Transverse colon (tissue), 4 donors: ENCODE data around the gene TYROBP. TPM values are rescaled to one million over a fixed set of nuclear protein-coding genes. Genes with fewer than 3 reads are reported as not detected.
A peak's percentile ranks its signal among the peaks of the same experiment; 100 is the strongest.

Experiments
- DNase-seq: peaks from one replicate; pipeline ENCODE4 v3.0.0-alpha.2; 2019
- H3K27ac ChIP-seq, 4 donors: fragments of 200-600 bp; sonication (generic); 2 replicates each; pipeline ENCODE4 v1.5.1; 2016 to 2018; ENCODE audit warnings: inconsistent platforms in 4 of 4
- H3K27me3 ChIP-seq: fragments of 200-600 bp; sonication (generic); 2 replicates; pipeline ENCODE4 v1.5.1; 2017; ENCODE audit warnings: inconsistent platforms
- H3K36me3 ChIP-seq, 4 donors: fragments of 200-600 bp; sonication (generic); 2 replicates each; pipeline ENCODE4 v1.5.1; 2017 to 2019; ENCODE audit warnings: inconsistent platforms in 4 of 4
- H3K4me1 ChIP-seq, 4 donors: fragments of 200-600 bp; sonication (generic); 2 replicates each; pipeline ENCODE4 v1.5.1; 2017 to 2020; ENCODE audit warnings: inconsistent platforms in 4 of 4
- H3K4me3 ChIP-seq, 4 donors: fragments of 200-600 bp; sonication (generic); 1 replicate in 1 of 4; 2 replicates in 3 of 4; pipeline versions ENCODE4 v1.5.1 to v1.6.1; 2017 to 2019; ENCODE audit warnings: inconsistent platforms in 4 of 4
- H3K9me3 ChIP-seq, 2 donors: fragments of 200-600 bp; sonication (generic); 2 replicates each; pipeline ENCODE4 v1.5.1; 2017 to 2019; ENCODE audit warnings: inconsistent platforms in 2 of 2
- EP300 ChIP-seq: sonication (generic); formaldehyde crosslinking; IDR thresholded peaks from one replicate; pipeline ENCODE4 v1.6.1; 2017; ENCODE audit warnings: antibody characterized with exemption, low read depth
- POLR2A ChIP-seq: fragments of 450-650 bp; IDR thresholded peaks from one replicate; pipeline ENCODE4 v1.6.1; 2016; ENCODE audit warnings: antibody characterized with exemption, mild to moderate bottlenecking, moderate library complexity
- POLR2AphosphoS5 ChIP-seq, 3 donors: sonication (generic); formaldehyde crosslinking; IDR thresholded peaks; one replicate each; pipeline ENCODE4 v1.6.1; 2016; ENCODE audit warnings: antibody characterized with exemption in 3 of 3
- WGBS, 2 donors: methylation state at CpG; one replicate each; pipeline ENCODE4 v1.1.5; 2018; ENCODE audit warnings: low coverage in 1 of 2; 5-methylcytosine and 5-hydroxymethylcytosine counted together
- in situ Hi-C, 4 donors: fragments of 200-750 bp; cut with MboI; loops; one replicate each; pipeline versions ENCODE4 v1.15.0 to v1.15.1; 2017; ENCODE audit warnings: low sequenced_read_pairs in 3 of 4, low pct_ligation_motif_present in 1 of 4, low pct_unique_long_range_greater_than_20kb in 1 of 4
- intact Hi-C: fragments of 100-400 bp; cut with DNase I; formaldehyde crosslinking; loops from one replicate; pipeline ENCODE4 v1.15.1; 2023; ENCODE audit warnings: low total_unique reads
- small RNA-seq, 4 donors: library from RNA; depleted of rRNA; stranded (forward); fragments of <200 nt; gene quantifications; one replicate each; pipeline ENCODE3, GENCODE V24; 2016
- total RNA-seq, 4 donors: library from RNA; depleted of rRNA; stranded (reverse); fragments of >200 nt; gene quantifications; one replicate each; pipeline ENCODE4 v1.1.0, GENCODE V29; 2016
- TF ChIP-seq, protein P1 (sequence below), 5 experiments: fragments of 200-600 bp in 3 of 5; fragments of 450-650 bp in 2 of 5; sonication (generic) in 3 of 5; IDR thresholded peaks; 1 replicate in 2 of 5; 2 replicates in 3 of 5; pipeline ENCODE4 v1.5.1; 2016 to 2017; ENCODE audit warnings: antibody characterized with exemption in 5 of 5, inconsistent platforms in 3 of 5, mild to moderate bottlenecking in 2 of 5, moderate library complexity in 1 of 5

Gene TYROBP
- total RNA-seq, 4 donors from 2014 or later: 25.6 to 81.5 (median 52.2) TPM

DNA sequence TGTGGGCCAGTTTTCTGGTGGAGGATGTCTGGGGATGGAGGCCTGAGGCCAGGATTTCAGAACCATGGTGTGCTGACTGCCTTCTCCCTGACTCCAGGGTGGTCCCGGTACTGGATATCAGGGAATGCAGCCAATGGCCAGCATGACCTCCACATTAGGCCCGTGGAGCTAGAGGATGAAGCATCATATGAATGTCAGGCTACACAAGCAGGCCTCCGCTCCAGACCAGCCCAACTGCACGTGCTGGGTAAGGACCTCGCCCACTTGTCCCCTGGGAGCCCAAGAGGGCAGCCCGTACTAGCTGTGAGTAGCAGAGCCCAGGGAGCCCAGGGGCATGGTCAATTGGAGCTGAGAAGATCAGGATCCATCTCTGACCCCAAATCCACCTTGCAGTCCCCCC, 49.8 kb downstream of the TYROBP start:
- no peak for DNase-seq
- H3K36me3 ChIP-seq: no peaks in the 10 kb centered on the region
- 68 to 80% methylated on average over 2 to 6 of the region's 6 CpGs for WGBS, 2 donors
- TF ChIP-seq EP300: no peak
- TF ChIP-seq, protein P1, sequence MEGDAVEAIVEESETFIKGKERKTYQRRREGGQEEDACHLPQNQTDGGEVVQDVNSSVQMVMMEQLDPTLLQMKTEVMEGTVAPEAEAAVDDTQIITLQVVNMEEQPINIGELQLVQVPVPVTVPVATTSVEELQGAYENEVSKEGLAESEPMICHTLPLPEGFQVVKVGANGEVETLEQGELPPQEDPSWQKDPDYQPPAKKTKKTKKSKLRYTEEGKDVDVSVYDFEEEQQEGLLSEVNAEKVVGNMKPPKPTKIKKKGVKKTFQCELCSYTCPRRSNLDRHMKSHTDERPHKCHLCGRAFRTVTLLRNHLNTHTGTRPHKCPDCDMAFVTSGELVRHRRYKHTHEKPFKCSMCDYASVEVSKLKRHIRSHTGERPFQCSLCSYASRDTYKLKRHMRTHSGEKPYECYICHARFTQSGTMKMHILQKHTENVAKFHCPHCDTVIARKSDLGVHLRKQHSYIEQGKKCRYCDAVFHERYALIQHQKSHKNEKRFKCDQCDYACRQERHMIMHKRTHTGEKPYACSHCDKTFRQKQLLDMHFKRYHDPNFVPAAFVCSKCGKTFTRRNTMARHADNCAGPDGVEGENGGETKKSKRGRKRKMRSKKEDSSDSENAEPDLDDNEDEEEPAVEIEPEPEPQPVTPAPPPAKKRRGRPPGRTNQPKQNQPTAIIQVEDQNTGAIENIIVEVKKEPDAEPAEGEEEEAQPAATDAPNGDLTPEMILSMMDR (IDR thresholded peaks at IDR 0.05): no peak
- no peak for TF ChIP-seq POLR2AphosphoS5 (IDR thresholded peaks at IDR 0.05)
- TF ChIP-seq POLR2A: no peak
- H3K9me3 ChIP-seq: no peaks in the 10 kb centered on the region
- in situ Hi-C loops (no loop called here), intact Hi-C loops (no loop called here)
- no peak overlapping the region for H3K4me3 ChIP-seq
- no peak overlapping the region for H3K27ac ChIP-seq
- peaks cover 0 to 20% (median 10%) of the 10 kb centered on the region in 4 donors for H3K4me1 ChIP-seq
- H3K27me3 ChIP-seq: peaks cover 97% of the 10 kb centered on the region

GRCh38 chr19:35856546-35857149, 51.4 kb downstream of the TYROBP start, which contains the start of gene KIRREL2:
Gene KIRREL2 (plus strand): TSS chr19:35856911. CDS start chr19:35857120, 209 bp downstream.
- in situ Hi-C loops: no loop called here
- Histone ChIP-seq H3K4me1 (peaks cover 0 to 20% (median 10%) of the 10 kb centered on the region in 4 donors), H3K27me3 (peaks cover 91% of the 10 kb centered on the region), H3K36me3 (no peaks in the 10 kb centered on the region), H3K27ac (no peak within 1 kb of the TSS), H3K4me3 (peak within 1 kb of the TSS; percentile 5 to 63 (median 29)), H3K9me3 (no peaks in the 10 kb centered on the region)
- no peak for DNase-seq
- TF ChIP-seq POLR2AphosphoS5 (IDR thresholded peaks at IDR 0.05): no peak
- TF ChIP-seq POLR2A: no peak
- WGBS, 2 donors: 1% methylated on average over 42 of the region's 42 CpGs; no CpG with 5 or more reads in 1 of the 2 donors
- intact Hi-C loops: no loop called here

Small RNAs within 50 kb of the gene (small RNA-seq; reads per million reads assigned to genes)
- gene AF038458.1 (0 reads per million in 4 donors), gene RN7SL402P (0 reads per million in 4 donors)

Other genes with a start within 250 kb of the TYROBP start
- not detected for gene UPK1A, start 241.8 kb downstream of the TYROBP start, total RNA-seq
- not detected for gene ZBTB32, start 203.7 kb downstream of the TYROBP start, total RNA-seq
- 10 to 100 TPM; 31.8 to 63.9 (median 50.7) TPM for gene KMT2B, start 190.3 kb downstream of the TYROBP start, total RNA-seq
- 1 to 10 TPM in 3 of 4 donors, under 1 TPM in 1; 0.40 to 7.3 (median 6.0) TPM for gene IGFLR1, start 165.8 kb downstream of the TYROBP start, total RNA-seq
- gene U2AF1L4, start 162.9 kb downstream of the TYROBP start, total RNA-seq: 100 to 1,000 TPM in 1 of 4 donors, 10 to 100 TPM in 3; 34.8 to 122 (median 44.9) TPM
- gene PSENEN, start 162.6 kb downstream of the TYROBP start, total RNA-seq: 10 to 100 TPM in 3 of 4 donors, 1 to 10 TPM in 1; 6.6 to 80.0 (median 56.8) TPM
- 10 to 100 TPM; 10.5 to 41.1 (median 15.8) TPM for gene LIN37, start 159.7 kb downstream of the TYROBP start, total RNA-seq
- gene HSPB6, start 151.3 kb downstream of the TYROBP start, total RNA-seq: 100 to 1,000 TPM in 1 of 4 donors, 10 to 100 TPM in 3; 22.3 to 185 (median 43.9) TPM
- 10 to 100 TPM in 2 of 4 donors, 1 to 10 TPM in 2; 9.2 to 42.8 (median 24.6) TPM for gene PROSER3, start 150.1 kb downstream of the TYROBP start, total RNA-seq
- gene ARHGAP33, start 132.7 kb downstream of the TYROBP start, total RNA-seq: 10 to 100 TPM in 2 of 4 donors, 1 to 10 TPM in 2; 6.7 to 70.3 (median 17.2) TPM
- gene PRODH2, start 95.5 kb downstream of the TYROBP start, total RNA-seq: not detected
- gene NPHS1, start 55.8 kb downstream of the TYROBP start, total RNA-seq: not detected
- gene KIRREL2, start 51.4 kb downstream of the TYROBP start, total RNA-seq: not detected
- gene APLP1, start 39.7 kb downstream of the TYROBP start, total RNA-seq: 10 to 100 TPM in 1 of 4 donors, 1 to 10 TPM in 2, under 1 TPM in 1; 1.00 to 10.5 (median 4.5) TPM
- gene NFKBID, start 7.8 kb downstream of the TYROBP start, total RNA-seq: 10 to 100 TPM in 3 of 4 donors, 1 to 10 TPM in 1; 7.5 to 29.5 (median 13.1) TPM
- 1 to 10 TPM in 1 of 4 donors, not detected in 3; 9.4 TPM for gene HCST, start 5.8 kb downstream of the TYROBP start, total RNA-seq
- 10 to 100 TPM; 12.1 to 48.6 (median 16.6) TPM for gene LRFN3, start 28.1 kb upstream of the TYROBP start, total RNA-seq
- gene SDHAF1, start 86.9 kb upstream of the TYROBP start, total RNA-seq: 10 to 100 TPM; 30.3 to 83.8 (median 55.4) TPM
- 1 to 10 TPM in 3 of 4 donors, not detected in 1; 1.2 to 9.0 (median 2.9) TPM for gene SYNE4, start 100.5 kb upstream of the TYROBP start, total RNA-seq
- gene ALKBH6, start 105.9 kb upstream of the TYROBP start, total RNA-seq: 100 to 1,000 TPM in 2 of 4 donors, 10 to 100 TPM in 2; 27.6 to 151 (median 83.2) TPM
- 10 to 100 TPM in 3 of 4 donors, 1 to 10 TPM in 1; 7.0 to 37.6 (median 23.5) TPM for gene CLIP3, start 124.6 kb upstream of the TYROBP start, total RNA-seq
- gene THAP8, start 146.0 kb upstream of the TYROBP start, total RNA-seq: 10 to 100 TPM in 2 of 4 donors, 1 to 10 TPM in 1, not detected in 1; 9.5 to 64.1 (median 11.2) TPM
- 10 to 100 TPM in 1 of 4 donors, 1 to 10 TPM in 1, under 1 TPM in 2; 0.37 to 20.7 (median 0.97) TPM for gene WDR62, start 146.6 kb upstream of the TYROBP start, total RNA-seq
- gene OVOL3, start 202.8 kb upstream of the TYROBP start, total RNA-seq: not detected
- 10 to 100 TPM in 3 of 4 donors, not detected in 1; 15.1 to 44.9 (median 44.0) TPM for gene POLR2I, start 206.6 kb upstream of the TYROBP start, total RNA-seq
- gene TBCB, start 207.2 kb upstream of the TYROBP start, total RNA-seq: 100 to 1,000 TPM in 2 of 4 donors, 10 to 100 TPM in 2; 82.4 to 175 (median 134) TPM
- gene CAPNS1, start 231.8 kb upstream of the TYROBP start, total RNA-seq: 100 to 1,000 TPM; 222 to 304 (median 248) TPM
- 10 to 100 TPM in 2 of 4 donors, 1 to 10 TPM in 1, not detected in 1; 7.8 to 26.3 (median 11.7) TPM for gene COX7A1, start 244.2 kb upstream of the TYROBP start, total RNA-seq